Ovary (tissue), 9 donors: ENCODE data around the gene NSMCE4A. TPM values are rescaled to one million over a fixed set of nuclear protein-coding genes. Genes with fewer than 3 reads are reported as not detected.

Source experiments
- DNase-seq, 5 donors: peaks; one replicate each; pipeline ENCODE4 v3.0.0-alpha.2; 2019 to 2020
- H3K27ac ChIP-seq, 2 donors: fragments of 200-600 bp; one replicate each; pipeline versions ENCODE4 v1.5.1 to v1.8.0; 2019 to 2022
- H3K27me3 ChIP-seq: fragments of 200-600 bp; one replicate; pipeline ENCODE4 v1.8.0; 2022
- H3K36me3 ChIP-seq: fragments of 200-600 bp; sonication (generic); one replicate; pipeline ENCODE4 v1.5.1; 2019
- H3K4me1 ChIP-seq: one replicate; pipeline ENCODE4 v1.8.1; 2013; ENCODE audit warnings: mild to moderate bottlenecking, moderate library complexity; ENCODE audit not compliant: insufficient read depth
- H3K4me3 ChIP-seq: fragments of 200-600 bp; sonication (generic); one replicate; pipeline ENCODE4 v1.5.1; 2017
- H3K9me3 ChIP-seq, 2 donors: fragments of 200-600 bp in 1 of 2; sonication (generic) in 1 of 2; one replicate each; pipeline versions ENCODE4 v1.5.1 to v1.8.1; 2013 to 2019; ENCODE audit warnings: mild to moderate bottlenecking in 1 of 2, moderate library complexity in 1 of 2
- EP300 ChIP-seq: sonication (generic); formaldehyde crosslinking; IDR thresholded peaks from one replicate; pipeline ENCODE4 v1.6.1; 2017; ENCODE audit warnings: antibody characterized with exemption
- POLR2A ChIP-seq: fragments of 450-650 bp; IDR thresholded peaks from one replicate; pipeline ENCODE4 v1.6.1; 2017; ENCODE audit warnings: antibody characterized with exemption, mild to moderate bottlenecking, moderate library complexity
- WGBS, 3 donors: extraction: QIAGEN DNeasy Blood & Tissue Kit in 1 of 3; methylation state at CpG; one replicate each; pipeline versions ENCODE4 v1.1.5 to v1.1.7; 2013 to 2017; 5-methylcytosine and 5-hydroxymethylcytosine counted together
- intact Hi-C, 4 donors: fragments of 100-400 bp; cut with DNase I; formaldehyde crosslinking; loops; one replicate each; pipeline versions ENCODE4 v1.11.0 to v1.15.1; 2022 to 2023
- polyA plus RNA-seq, 2 donors: library from polyadenylated mRNA; stranded (reverse); fragments of 200-250 nt in 1 of 2; fragments of 350-450 nt in 1 of 2; fragmentation: Illumina TruSeq in 1 of 2; extraction: RNeasy Lipid Tissue Mini Kit (QIAGEN cat#74804) in 1 of 2; gene quantifications; one replicate each; pipeline ENCODE4 v1.2.3, GENCODE V29; 2013 to 2014
- total RNA-seq, 7 donors: library from RNA; depleted of rRNA in 2 of 7; stranded (reverse); fragments of >200 nt in 2 of 7; fragmentation: NEBNext Ultra II Directional in 3 of 7; extraction: Animal tissue kit (Norgen Biotek cat#: 25700) in 3 of 7; gene quantifications; one replicate each; pipeline versions ENCODE4 v1.1.0 to v1.2.4, GENCODE V29; 2016 to 2023
- TF ChIP-seq, protein P1 (sequence below), 3 donors: fragments of 450-650 bp in 2 of 3; fragments of 200-600 bp in 1 of 3; IDR thresholded peaks; one replicate each; pipeline versions ENCODE4 v1.5.1 to v1.8.0; 2016 to 2022; ENCODE audit warnings: antibody characterized with exemption in 3 of 3, mild to moderate bottlenecking in 1 of 3
- donor health status: DM: no; HTN: no; CAD: no; lungs with moderate emphysema.
- donor health status: DM: no; HTN: no; CAD: no.
- donor health status: Bipolar disorder and iron deficiency.
- donor health status: DM: yes; HTN: yes; CAD: no.
- donor health status: DM: no; HTN: no; CAD: no.
- donor health status: DM: yes; HTN: yes; CAD: no.

NSMCE4A gene
- total and polyA plus RNA-seq, 9 donors, result 34.1 to 71.4 (median 43.6) TPM

DNA sequence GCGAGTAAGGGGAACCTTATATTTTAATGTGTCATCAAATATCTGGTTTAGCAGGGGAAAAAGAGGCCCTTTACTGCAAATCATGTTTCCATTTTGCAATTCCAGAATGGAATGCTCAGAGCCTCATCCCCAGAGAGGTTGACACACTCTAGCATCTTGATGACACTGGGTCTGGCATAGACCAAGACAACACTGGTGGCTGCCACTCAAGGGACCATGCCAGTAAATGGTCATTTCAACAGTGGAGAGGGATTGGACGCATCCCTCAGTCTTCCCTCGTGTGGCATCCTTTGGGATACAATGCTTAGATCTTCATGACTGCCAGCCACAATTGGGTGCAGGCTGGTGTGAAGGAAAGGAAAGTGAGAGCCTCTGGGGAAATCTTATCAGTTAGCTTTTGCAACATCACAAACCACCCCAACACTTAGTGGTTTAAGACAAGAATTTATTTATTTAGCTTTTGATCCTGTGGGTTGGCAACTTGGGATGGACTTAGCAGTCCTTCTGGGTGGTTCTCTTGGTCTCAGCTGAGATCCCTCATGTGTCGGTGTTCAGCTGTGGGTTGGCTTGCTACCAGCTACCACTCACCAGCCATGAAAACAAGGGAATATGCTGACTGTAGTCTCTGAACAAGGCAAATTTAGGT lies 35.5 kb upstream of the NSMCE4A start:
- no peak for DNase-seq
- Histone ChIP-seq H3K36me3 (no peaks in the 10 kb centered on the region), H3K9me3 (no peaks in the 10 kb centered on the region), H3K4me3 (no peak overlapping the region), H3K27ac (no peak overlapping the region), H3K27me3 (no peaks in the 10 kb centered on the region), H3K4me1 (no peaks in the 10 kb centered on the region)
- 82 to 87% (median 83%) methylated on average over 4 of the region's 4 CpGs for WGBS, 3 donors
- TF ChIP-seq, protein P1, sequence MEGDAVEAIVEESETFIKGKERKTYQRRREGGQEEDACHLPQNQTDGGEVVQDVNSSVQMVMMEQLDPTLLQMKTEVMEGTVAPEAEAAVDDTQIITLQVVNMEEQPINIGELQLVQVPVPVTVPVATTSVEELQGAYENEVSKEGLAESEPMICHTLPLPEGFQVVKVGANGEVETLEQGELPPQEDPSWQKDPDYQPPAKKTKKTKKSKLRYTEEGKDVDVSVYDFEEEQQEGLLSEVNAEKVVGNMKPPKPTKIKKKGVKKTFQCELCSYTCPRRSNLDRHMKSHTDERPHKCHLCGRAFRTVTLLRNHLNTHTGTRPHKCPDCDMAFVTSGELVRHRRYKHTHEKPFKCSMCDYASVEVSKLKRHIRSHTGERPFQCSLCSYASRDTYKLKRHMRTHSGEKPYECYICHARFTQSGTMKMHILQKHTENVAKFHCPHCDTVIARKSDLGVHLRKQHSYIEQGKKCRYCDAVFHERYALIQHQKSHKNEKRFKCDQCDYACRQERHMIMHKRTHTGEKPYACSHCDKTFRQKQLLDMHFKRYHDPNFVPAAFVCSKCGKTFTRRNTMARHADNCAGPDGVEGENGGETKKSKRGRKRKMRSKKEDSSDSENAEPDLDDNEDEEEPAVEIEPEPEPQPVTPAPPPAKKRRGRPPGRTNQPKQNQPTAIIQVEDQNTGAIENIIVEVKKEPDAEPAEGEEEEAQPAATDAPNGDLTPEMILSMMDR (IDR thresholded peaks at IDR 0.05), result no peak
- TF ChIP-seq EP300, result no peak
- no peak for TF ChIP-seq POLR2A
- intact Hi-C loops, result no loop called here

DNA sequence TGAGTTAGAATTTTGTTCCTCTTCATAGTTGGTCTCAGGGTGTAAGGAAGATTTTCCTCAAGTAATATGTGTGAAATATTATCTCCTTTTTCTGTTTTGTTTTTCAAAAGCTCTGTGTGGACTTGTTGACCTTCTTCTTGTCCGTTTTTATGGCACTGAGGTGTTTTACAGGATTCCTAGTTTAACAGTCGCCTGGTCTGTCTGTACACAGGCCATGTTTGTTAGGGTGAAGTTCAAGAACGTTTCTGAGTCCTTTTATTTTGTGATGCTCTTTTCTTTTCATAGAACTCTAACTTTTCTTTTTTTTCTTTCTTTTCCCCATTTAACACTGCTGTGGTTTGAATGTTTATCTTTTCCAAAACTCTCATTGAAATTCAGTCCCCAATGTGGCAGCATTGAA lies 32.4 kb upstream of the NSMCE4A start:
- H3K36me3 ChIP-seq, result no peaks in the 10 kb centered on the region
- no peaks in the 10 kb centered on the region for H3K4me1 ChIP-seq
- H3K27me3 ChIP-seq, result no peaks in the 10 kb centered on the region
- no peak for DNase-seq
- H3K27ac ChIP-seq, result no peak overlapping the region
- no peak for TF ChIP-seq EP300
- TF ChIP-seq POLR2A, result no peak
- TF ChIP-seq, protein P1 (IDR thresholded peaks at IDR 0.05), result no peak
- 24 to 65% (median 61%) methylated on average over 3 of the region's 3 CpGs for WGBS, 3 donors
- H3K9me3 ChIP-seq, result no peaks in the 10 kb centered on the region
- H3K4me3 ChIP-seq, result no peak overlapping the region
- intact Hi-C loops, result no loop called here

DNA sequence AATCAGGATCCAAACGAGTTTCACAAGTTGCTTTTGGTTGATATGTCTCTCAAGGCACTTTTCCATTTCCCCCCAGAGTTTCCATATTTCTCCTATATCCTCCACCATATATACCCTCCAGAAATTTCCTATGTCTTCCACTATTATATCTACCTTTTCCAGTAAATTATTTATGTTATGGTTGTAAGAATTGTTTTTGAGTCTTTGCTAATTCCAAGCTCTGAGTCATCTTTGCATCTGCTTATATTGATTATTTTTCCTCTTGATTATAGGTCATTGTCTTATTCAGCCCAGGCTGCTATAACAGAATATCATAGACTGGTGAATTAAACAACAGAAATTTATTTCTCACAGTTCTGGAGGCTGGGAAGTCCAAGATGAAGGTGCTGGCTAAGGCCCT lies 26.7 kb upstream of the NSMCE4A start:
- Histone ChIP-seq H3K4me3 (no peak overlapping the region), H3K27me3 (no peaks in the 10 kb centered on the region), H3K36me3 (no peaks in the 10 kb centered on the region), H3K27ac (no peak overlapping the region), H3K4me1 (no peaks in the 10 kb centered on the region), H3K9me3 (no peaks in the 10 kb centered on the region)
- DNase-seq, result no peak
- no peak for TF ChIP-seq POLR2A
- TF ChIP-seq, protein P1 (IDR thresholded peaks at IDR 0.05), result no peak
- WGBS, 3 donors, result 69 to 89% (median 69%) methylated on average over 1 of the region's 1 CpG
- intact Hi-C loops, result no loop called here

DNA sequence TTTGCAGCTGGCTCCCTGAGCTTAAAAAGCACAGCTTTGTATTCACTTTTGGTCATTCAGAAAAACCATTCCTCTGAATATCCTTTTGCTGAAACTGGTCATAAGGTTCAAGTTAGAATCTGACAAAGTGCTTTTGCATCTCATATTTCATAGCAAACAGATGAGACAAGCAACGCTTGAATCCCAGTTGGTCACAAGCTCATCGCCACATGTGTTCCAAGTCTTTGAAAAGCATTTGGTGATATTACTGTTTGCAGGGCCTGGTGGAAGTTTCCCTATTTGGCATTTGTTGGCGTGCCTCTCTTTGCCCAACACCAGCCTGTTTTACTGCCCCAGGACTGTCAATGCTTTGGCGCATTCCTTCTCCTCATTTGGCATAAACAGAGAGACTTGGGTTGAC lies 24.3 kb upstream of the NSMCE4A start:
- Histone ChIP-seq H3K4me1 (no peaks in the 10 kb centered on the region), H3K9me3 (no peaks in the 10 kb centered on the region), H3K4me3 (no peak overlapping the region), H3K27me3 (no peaks in the 10 kb centered on the region), H3K36me3 (no peaks in the 10 kb centered on the region), H3K27ac (no peak overlapping the region)
- TF ChIP-seq, protein P1 (IDR thresholded peaks at IDR 0.05), result no peak
- TF ChIP-seq EP300 (no peak), POLR2A (no peak)
- 92 to 95% (median 93%) methylated on average over 4 of the region's 4 CpGs for WGBS, 3 donors
- DNase-seq, result no peak
- intact Hi-C loops, result no loop called here
